ENCODE results near the gene OR5H1.
"Not testable (repeated sequence)": the region's sequence is repeated elsewhere in the genome, so short reads cannot be mapped to it uniquely, and the experiment has no call there.

The OR5H1 gene

DNA sequence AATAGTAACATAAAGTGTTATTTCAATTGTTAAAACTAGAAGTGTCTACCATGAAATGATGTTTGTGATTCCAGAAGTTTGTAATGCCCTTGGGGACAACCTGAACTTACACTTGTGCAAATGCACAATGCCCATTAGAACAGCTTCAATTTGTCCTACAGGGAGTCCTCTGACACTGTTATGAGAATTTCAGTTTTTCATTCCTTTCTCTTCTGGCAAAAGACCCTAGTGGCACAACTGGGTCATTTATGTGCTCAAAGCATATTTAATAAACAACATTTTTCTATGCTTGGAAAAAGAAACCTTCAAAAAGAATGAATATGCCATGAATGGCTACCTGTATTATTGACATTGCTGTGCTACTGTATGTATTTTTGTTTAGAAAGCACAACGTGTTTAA is at the start of gene OR5H1:
Gene OR5H1, plus strand, starts transcription at position 301 of the 400 bp plus-strand sequence. CDS start 1,977 bp downstream, outside the sequence.
- no peak for DNase-seq

DNA sequence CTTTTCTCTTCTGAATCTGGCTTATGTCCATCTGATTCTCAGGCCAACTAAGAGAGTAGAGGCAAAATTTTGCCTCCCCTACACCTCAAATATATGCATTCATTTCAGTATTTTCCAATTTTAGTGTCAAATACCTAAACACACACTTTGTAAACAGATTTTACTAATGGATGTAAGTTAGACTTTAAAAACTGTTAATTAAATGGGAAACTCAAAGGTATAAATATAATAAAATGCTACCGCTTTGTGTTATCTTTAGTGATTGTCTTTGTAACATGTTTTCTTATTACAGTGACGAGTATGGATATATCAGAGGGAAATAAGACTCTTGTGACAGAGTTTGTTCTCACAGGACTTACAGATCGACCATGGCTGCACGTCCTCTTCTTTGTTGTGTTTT is 43.6 kb upstream of the OR5H1 start, which contains the start of gene OR5AC2:
Gene OR5AC2, plus strand, starts transcription at position 301 of the 400 bp plus-strand sequence. Its CDS starts 0 bp downstream, at position 301.
- DNase-seq: no peak

DNA sequence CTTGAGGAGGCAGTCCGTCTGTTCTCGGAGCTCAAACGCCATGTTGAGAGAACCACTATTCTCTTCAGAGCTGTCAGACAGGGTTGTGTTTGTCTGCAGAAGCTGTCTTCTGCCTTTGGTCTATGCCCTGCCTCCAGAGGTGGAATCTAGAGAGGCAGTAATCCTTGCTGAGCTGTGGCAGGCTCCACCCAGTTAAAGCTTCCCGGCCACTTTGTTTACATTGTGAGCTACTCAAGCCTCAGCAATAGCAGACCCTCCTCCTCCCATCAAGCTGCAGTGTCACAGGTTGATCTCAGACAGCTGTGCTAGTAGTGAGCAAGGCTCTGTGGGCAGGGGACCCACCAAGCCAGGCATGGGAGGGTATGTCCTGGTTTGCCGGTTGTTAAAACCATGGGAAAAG is 34.6 kb upstream of the OR5H1 start:
- DNase-seq: no peak

DNA sequence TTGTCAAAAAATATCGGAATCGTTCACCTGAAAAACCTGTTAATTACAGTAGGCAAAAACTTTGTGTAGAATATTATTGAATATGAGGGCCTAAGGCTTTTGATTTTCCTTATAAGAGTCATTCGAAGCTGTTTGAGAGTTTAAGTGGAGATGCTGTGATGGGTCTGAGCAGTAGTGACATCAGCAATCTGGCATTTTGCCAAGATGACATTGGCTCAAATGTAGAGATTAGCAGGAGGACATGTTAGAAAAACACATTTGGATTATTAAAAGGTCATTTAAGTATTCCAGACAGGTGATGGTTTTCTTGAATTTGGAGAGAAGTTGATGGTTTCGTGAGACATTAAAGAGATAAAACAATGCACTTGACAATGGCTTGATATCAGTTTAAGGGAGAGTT is 30.7 kb upstream of the OR5H1 start:
- DNase-seq: no peak

DNA sequence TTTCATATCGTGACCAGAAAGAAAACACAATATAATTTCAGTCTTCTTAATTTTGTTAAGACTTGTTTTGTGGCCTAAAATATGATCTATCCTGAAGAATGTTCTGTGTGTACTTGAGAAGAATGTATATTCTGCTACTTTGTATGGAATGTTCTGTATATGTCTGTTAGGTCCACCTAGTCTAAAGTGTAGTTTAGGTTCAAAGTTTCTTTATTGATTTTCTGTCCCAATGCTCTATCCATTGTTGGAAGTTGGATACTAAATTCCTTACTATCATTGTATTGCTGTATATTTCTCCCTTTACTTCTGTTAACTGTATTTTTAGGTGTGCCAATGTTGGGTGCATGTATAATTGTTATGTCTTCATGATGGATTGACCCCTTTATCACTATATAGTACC is 22.4 kb upstream of the OR5H1 start:
- no peak for DNase-seq

DNA sequence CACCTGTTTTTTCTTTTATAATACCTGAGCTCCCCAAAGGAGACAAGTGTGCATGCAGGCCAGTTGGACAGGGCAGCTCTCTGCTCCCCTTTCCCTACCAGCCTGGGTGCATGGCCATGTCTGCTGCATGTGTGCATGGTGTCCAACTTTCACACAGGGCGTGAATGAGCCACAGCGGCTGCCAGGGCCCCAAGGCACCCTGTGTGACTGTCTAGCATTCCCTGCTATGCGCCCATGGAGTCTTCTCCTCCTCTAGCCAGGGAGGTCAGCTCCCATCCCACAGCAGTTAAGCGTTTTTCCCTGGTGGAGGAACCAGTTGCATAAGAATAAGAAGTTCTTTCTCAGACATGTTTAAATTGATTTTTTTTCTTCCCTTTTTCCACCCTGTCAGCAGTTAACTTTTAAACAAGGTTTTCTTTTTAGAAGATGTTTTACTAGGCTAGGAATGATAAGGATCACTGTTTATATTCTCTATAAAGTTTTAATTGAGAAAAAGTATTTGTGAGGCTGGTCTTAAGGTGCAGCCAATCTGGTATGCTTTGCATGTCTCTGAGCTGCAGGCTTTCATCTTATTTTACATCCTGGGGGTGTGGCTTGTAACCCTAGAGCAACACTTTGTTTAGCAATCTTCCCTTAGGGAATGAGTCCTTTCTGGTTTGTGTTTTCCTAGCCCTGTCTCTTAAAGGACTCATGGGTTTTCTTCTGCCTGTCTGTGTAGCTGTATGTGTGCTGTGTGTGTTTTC is 20.5 kb upstream of the OR5H1 start:
- DNase-seq: no peak

DNA sequence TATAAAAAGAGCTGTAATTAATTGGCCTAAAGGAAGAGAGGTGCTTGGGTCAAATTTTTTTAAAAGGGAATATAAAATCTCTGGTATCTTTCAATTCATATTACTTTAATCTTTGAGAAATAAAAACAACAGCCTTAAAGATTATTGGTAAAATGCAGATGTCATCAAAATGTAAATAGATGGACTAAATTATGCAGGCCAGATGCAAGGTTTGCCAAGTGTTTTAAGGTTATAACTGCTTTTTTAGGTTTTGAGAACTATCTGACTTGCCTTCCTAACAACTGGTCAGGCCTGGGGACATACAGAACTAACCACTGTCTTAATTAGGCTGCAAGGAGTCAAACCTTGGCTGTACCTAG is 20.0 kb upstream of the OR5H1 start:
- DNase-seq: no peak

DNA sequence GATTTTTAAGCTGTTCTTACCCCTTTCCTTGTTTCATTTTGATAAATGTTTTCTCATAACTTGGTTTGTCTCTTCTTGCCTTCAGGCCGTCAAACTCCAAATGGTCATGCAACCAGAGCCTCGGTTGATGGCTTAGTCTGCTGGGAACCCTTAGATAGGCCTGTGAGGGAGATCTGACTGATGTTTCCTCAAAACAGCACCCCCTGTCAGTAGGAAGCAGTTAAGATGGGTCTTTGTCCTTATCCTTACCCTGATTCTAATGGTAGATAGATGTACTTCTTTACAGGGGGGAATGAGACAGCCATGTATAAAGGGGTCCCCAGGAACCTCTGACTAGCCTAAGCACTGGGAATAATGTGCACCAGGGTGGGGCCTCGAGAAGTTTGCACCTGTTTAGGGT is 16.3 kb upstream of the OR5H1 start:
- DNase-seq: no peak

DNA sequence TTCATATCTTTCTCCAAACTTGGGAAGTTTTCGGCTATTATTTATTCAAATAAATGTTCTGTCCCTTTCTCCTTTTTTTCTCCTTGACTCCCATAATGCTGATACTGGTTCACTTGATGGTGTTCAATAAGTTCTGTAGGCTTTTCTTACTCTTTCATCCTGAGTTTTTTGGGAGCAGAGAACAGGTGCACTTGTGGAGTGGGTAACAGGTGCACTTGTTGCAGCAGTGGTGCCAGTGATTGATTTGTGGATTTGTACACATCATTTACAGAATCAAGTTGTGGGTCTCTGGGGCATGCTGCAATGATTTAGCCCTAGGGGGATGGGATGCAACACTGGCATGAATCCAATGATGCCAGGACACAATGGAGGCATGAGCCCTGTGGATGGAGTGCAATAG is 14.8 kb upstream of the OR5H1 start:
- DNase-seq: no peak

DNA sequence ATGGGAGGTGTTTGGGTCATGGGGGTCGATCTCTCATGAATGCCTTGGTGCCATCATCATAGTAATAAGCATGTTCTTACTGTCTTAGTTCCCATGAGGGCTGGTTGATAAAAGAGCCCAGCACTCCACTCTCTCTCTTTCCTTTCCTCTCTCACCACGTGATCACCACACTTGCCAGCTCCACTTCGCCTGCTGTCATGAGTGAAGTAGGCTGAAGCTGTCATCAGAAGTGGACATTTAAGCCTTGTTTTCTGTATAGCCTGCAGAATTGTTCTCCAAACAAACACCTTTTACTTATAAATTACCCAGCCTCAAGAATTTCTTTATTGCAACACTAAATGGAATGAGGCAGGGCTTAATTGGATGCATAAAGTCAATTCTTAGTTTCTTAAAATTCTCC is 6.1 kb downstream of the OR5H1 start:
- no peak for DNase-seq

DNA sequence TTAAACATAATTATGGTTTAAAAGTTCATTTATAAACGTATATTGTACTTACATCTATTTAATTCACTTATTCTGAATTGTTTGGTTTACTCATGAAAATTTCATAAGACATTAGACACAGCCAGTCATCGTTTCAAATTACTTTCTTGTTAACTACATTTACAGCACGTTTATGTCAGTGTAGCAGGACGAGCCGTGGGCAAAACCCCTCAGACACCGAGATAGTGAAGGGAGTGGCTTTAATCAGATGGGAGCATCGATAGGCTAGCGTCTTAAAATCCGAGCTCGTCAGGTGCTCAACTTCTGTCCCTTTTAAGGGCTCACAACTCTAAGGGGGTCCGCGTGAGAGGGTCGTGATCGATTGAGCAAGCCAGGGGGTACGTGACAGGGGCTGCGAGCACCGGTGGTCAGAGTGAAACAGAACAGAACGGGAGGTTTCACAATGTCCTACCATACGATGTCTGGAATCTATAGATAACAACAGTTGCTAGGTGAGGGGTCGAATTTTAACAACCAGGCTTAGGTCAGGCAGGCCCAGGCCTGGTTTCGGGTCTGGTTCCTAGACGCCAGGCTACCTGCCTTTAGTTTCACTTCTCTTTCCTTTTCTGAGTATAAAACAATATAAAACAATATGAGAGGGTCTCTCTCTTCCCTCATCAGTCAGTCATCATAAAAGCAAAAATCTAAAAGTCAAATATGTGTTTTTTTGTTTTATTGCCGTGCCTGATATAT is 7.5 kb downstream of the OR5H1 start:
- not testable (repeated sequence) for DNase-seq

DNA sequence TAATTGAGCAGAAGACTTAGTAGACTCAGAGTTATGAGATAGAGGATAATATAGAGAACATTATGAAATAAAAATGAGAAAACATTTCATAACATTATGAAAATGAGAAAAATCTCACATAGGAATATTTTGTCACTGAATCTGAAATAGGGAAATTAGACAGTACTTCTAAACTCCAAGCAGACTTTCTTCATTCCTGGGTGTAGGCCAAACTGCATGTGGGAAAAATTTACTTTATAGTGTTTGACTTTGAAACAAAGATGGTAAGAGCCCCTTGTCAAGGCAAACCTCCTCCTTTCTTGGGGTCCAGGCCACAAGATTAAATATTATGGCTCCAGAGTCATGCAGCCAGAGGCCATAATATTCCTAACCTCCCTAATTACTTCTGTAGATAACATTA is 10.0 kb downstream of the OR5H1 start:
- DNase-seq: no peak

DNA sequence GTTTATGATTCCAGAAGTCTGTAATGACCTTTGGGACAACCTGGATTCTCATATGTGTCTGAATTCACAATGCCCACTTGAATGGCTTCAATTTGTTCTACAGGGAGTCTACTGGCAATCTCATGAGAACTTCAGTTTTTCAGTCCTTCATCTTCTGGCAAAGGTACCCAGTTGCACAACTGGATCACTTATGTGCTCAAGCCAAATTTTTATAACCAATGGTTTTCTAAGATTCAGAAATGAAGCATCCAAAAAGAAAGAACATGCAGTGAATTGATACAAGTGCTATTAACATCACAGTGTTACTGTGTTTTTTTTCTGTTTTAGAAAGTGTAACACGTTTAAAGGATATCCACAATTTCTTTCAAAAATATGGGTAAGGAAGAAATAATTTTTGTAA is 16.7 kb downstream of the OR5H1 start, which contains the start of gene OR5H14:
Gene OR5H14, plus strand, starts transcription at position 301 of the 400 bp plus-strand sequence. CDS start 1,907 bp downstream, outside the sequence.
- no peak for DNase-seq

DNA sequence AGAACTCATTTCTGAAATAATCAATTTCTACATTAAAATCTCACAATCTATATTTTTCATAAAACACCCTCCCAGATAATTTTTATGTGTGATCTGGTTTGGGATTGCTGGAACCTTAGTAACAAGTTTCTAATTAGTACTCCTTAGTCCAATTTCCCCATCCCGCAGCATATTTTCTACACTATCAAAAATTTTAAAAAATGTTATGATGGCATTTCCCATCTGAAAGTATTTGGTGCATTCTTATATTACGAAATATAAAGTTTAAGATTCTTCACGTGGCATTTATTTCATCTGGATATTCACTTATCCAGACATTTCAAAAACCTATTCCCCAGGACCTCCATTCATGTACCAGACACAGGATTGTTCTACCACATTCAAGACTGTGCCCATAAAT is 18.2 kb downstream of the OR5H1 start:
- no peak for DNase-seq

DNA sequence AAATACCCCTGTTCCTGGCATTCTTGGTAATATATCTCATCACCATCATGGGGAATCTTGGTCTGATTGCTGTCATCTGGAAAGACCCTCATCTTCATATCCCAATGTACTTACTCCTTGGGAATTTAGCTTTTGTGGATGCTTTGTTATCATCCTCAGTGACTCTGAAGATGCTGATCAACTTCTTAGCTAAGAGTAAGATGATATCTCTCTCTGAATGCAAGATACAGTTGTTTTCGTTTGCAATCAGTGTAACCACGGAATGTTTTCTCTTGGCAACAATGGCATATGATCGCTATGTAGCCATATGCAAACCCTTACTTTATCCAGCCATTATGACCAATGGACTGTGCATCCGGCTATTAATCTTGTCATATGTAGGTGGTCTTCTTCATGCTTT is 18.9 kb downstream of the OR5H1 start:
- DNase-seq: not testable (repeated sequence)

DNA sequence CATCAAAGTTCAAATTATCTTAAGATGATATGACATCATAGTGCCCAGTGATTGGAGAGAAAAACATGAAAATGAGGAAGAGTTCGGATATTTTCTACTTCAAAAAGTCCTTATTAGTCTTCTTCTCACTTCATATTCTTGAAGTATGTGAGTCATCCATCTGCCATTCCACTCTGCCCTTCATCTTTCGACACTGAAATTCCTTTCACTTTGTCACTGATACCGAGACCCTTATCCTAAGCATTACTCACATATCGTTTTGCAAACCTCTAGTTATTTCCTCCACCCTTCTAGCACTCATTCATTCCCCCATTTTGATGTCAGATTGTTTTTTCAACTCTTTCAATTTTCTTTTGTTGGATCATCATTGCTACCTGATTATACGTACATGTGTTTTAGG is 20.7 kb downstream of the OR5H1 start:
- no peak for DNase-seq

DNA sequence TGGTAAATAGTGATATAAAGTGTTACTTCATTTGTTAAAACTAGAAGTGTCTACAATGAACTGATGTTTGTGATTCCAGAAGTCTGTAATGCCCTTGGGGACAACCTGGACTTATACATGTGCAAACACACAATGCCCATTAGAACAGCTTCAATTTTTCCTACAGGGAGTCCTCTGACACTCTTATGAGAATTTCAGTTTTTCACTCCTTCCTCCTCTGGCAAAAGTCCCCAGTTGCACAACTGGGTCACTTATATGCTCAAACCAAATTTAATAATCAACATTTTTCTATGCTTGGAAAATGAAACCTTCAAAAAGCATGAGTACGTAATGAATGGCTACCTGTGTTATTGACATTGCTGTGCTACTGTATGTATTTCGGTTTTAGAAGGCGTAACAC is 35.9 kb downstream of the OR5H1 start, which contains the start of gene OR5H15:
Gene OR5H15, plus strand, starts transcription at position 301 of the 400 bp plus-strand sequence. CDS start 2,004 bp downstream, outside the sequence.
- DNase-seq: no peak

DNA sequence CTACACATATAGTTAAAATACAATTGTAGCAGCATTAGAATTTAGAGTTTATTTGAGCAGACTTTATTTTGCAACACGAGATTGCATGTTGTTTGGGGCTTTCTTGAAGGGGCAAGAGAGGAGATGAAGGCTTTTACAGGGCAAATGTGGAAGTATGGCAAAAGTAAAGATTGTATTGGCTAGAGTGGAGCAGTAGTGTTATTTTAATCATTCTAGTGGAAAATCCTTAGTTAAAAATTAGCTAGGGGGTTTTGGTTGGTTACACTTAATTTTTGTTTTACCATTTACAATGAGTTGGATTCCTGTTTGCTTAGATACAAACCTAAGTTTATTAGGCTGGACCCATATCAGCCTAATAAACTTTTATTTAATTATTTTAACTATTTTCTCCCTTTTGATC is 40.5 kb downstream of the OR5H1 start:
- DNase-seq: no peak

DNA sequence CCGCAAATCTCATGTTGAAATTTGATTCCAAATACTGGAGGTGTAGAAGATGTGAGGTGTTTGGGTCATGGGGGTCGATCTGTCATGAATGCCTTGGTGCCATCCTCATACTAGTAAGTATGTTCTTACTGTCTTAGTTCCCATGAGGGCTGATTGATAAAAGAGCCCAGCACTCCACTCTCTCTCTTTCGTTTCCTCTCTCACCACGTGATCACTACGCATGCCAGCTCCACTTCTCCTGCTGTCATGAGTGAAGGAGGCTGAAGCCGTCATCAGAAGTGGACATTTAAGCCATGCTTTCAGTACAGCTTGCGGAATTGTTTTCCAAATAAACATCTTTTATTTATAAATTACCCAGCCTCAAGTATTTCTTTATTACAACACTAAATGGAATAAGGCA is 42.1 kb downstream of the OR5H1 start:
- DNase-seq: no peak

DNA sequence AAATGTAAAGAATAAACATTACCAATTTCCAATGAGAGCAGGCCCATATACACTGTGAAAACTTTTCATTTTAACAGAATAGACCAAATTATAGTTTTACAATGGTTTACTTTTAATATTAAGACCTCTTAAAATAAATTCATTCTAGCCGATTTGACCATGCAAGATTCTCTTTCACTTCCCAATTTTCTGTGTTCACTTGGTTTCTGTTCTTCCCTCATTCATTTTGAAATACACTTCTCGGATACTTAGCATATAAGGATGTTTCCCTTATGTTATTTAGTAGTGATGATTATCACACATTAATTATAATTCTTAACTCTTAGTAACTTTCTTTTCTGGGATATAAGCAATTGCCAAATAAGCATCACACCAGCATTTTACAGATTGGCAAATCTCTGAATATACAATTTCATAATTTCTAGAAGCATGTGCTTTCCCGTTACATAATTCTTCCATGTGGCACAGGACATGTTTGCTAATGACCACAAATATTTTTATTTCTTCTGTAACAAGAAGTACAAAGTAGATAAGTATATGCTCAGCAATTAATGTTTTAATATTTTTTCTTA is 49.9 kb downstream of the OR5H1 start:
- DNase-seq: no peak

DNA sequence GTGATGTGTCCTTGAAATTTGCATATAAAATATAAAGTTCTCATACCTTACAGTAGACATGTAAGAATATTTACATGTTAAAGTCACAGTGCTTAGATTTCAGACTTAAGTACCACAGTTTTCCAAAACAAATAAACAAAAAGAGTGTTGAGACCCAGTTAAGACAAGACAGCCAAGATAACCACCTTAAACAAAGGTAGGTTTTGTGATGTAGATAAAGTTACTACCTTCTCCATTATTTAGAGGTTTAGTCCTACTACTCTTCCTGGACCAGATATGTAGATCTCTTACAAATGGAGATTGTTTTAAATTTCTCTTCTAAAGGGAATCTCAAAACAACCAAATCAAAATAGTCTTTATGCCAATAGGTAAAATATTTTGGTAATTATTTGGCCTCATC is 51.7 kb downstream of the OR5H1 start:
- no peak for DNase-seq

DNA sequence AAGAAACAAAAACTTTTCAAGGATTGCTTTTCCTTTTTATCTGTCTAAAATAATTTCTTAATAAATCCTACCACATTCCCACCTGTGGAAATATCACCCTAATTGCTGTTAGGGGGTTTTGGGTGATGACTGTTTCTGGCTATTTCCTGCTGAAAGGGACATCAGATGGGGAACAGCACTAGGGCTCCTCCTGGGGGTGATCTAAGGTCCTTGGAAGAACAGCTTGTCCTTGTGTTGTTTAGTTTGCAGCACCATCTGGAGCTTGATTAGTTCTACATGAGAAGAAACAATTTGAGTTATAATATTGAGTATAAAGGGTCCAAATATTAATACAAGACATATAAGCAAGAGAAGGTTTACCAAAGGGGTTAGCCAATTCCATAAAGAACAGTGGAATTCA is 54.7 kb downstream of the OR5H1 start:
- no peak for DNase-seq
